Occipital lobe (tissue), 2 donors: Measurements from ENCODE around the gene IGF2BP2. TPM values are rescaled to one million over a fixed set of nuclear protein-coding genes. Genes with fewer than 3 reads are reported as not detected.

Experiments
- DNase-seq: peaks from one replicate; lab custom pipeline; 2025; lab: John Stamatoyannopoulos, UW
- total RNA-seq: library from RNA; depleted of rRNA; stranded (reverse); fragments of >200 nt; gene quantifications from one replicate; pipeline ENCODE4 v1.2.3, GENCODE V29; 2014

IGF2BP2 gene
- total RNA-seq, 1 donor from 2014 or later = 27.0 TPM

- no peak for DNase-seq
These were observed 90.1 kb downstream of the IGF2BP2 start for GRCh38 chr3:185734725-185735096.

GRCh38 chr3:185733980-185734724, 90.7 kb downstream of the IGF2BP2 start:
- DNase-seq = no peak

GRCh38 chr3:185732782-185733181, 92.1 kb downstream of the IGF2BP2 start:
- no peak for DNase-seq

GRCh38 chr3:185730550-185730949, 94.3 kb downstream of the IGF2BP2 start:
- DNase-seq = no peak

- no peak for DNase-seq
These were observed 95.3 kb downstream of the IGF2BP2 start for GRCh38 chr3:185729337-185730055.

- DNase-seq = no peak
These were observed 96.1 kb downstream of the IGF2BP2 start for GRCh38 chr3:185728630-185729336.

GRCh38 chr3:185727873-185728272, 97.0 kb downstream of the IGF2BP2 start:
- DNase-seq = no peak

- DNase-seq = no peak
These were observed 98.4 kb downstream of the IGF2BP2 start for GRCh38 chr3:185726254-185726967.

GRCh38 chr3:185724761-185725160, 100.1 kb downstream of the IGF2BP2 start:
- DNase-seq = no peak

- DNase-seq = no peak
These were observed 100.6 kb downstream of the IGF2BP2 start for GRCh38 chr3:185724251-185724650.

GRCh38 chr3:185722881-185723280, 102.0 kb downstream of the IGF2BP2 start:
- DNase-seq = no peak

GRCh38 chr3:185721970-185722369, 102.9 kb downstream of the IGF2BP2 start:
- DNase-seq = no peak

GRCh38 chr3:185720326-185720725, 104.5 kb downstream of the IGF2BP2 start:
- no peak for DNase-seq

- no peak for DNase-seq
These were observed 105.9 kb downstream of the IGF2BP2 start for GRCh38 chr3:185718736-185719593.

GRCh38 chr3:185717627-185718402, 107.0 kb downstream of the IGF2BP2 start:
- no peak for DNase-seq

- DNase-seq = no peak
These were observed 107.7 kb downstream of the IGF2BP2 start for GRCh38 chr3:185717121-185717520.

GRCh38 chr3:185716436-185717108, 108.3 kb downstream of the IGF2BP2 start:
- DNase-seq = no peak

GRCh38 chr3:185715091-185715490, 109.8 kb downstream of the IGF2BP2 start:
- no peak for DNase-seq

GRCh38 chr3:185714085-185714484, 110.8 kb downstream of the IGF2BP2 start:
- no peak for DNase-seq
